H1 (cell line): ENCODE measurements around the gene LCP1. TPM values are rescaled to one million over a fixed set of nuclear protein-coding genes. Genes with fewer than 3 reads are reported as not detected.
A peak's percentile ranks its signal among the peaks of the same experiment; 100 is the strongest.

Experiments
- ASH2L ChIP-seq: fragments of 200-600, 300-600 bp; sonication (generic); IDR thresholded peaks from one replicate; pipeline ENCODE4 v1.7.1; 2017; ENCODE audit warnings: low read length
- CHD2 ChIP-seq: IDR thresholded peaks from 2 replicates; pipeline ENCODE4 v1.6.1; 2012; ENCODE audit warnings: low read length, improper control_type of control experiment
- E2F6 ChIP-seq: IDR thresholded peaks from 2 replicates; pipeline ENCODE4 v1.6.1; 2012; ENCODE audit warnings: inconsistent platforms
- FOSL1 ChIP-seq: IDR thresholded peaks from 2 replicates; pipeline ENCODE4 v1.6.1; 2011; ENCODE audit warnings: mild to moderate bottlenecking, low read depth, low read length, moderate library complexity; ENCODE audit not compliant: insufficient read depth
- GABPA ChIP-seq: IDR thresholded peaks from 2 replicates; pipeline ENCODE4 v1.6.1; 2011; ENCODE audit warnings: mild to moderate bottlenecking, low read length, moderate library complexity, borderline replicate concordance; ENCODE audit not compliant: insufficient read depth
- GTF2F1 ChIP-seq: IDR thresholded peaks from 2 replicates; pipeline ENCODE4 v1.6.1; 2012; ENCODE audit warnings: low read depth, low read length, improper control_type of control experiment, borderline replicate concordance
- HDAC2 ChIP-seq, 2 experiments: fragments of 300-600 bp in 1 of 2; sonication (generic) in 1 of 2; IDR thresholded peaks; 2 replicates each; pipeline ENCODE4 v1.6.1; 2011 to 2012; ENCODE audit warnings: low read depth in 2 of 2, low read length in 2 of 2, mild to moderate bottlenecking in 2 of 2, moderate library complexity in 2 of 2, borderline replicate concordance in 1 of 2, inconsistent platforms in 1 of 2
- JUN ChIP-seq: IDR thresholded peaks from 2 replicates; pipeline ENCODE4 v1.6.1; 2011; ENCODE audit warnings: low read depth, mild to moderate bottlenecking, improper control_type of control experiment, low read length
- KDM1A ChIP-seq: fragments of 200-600, 300-600 bp; sonication (generic); IDR thresholded peaks from 2 replicates; pipeline ENCODE4 v1.7.1; 2016; ENCODE audit warnings: mild to moderate bottlenecking, low read length, borderline replicate concordance
- KDM4A ChIP-seq: IDR thresholded peaks from one replicate; pipeline ENCODE4 v1.7.1; 2012; ENCODE audit warnings: low read depth, mild to moderate bottlenecking, moderate library complexity, low read length, inconsistent platforms; ENCODE audit not compliant: severe bottlenecking
- MAFK ChIP-seq: IDR thresholded peaks from 2 replicates; pipeline ENCODE4 v1.6.1; 2012; ENCODE audit warnings: low read depth, mild to moderate bottlenecking, improper control_type of control experiment, low read length
- MAX ChIP-seq: IDR thresholded peaks from 2 replicates; pipeline ENCODE4 v1.6.1; 2012; ENCODE audit warnings: inconsistent platforms
- NANOG ChIP-seq: IDR thresholded peaks from 2 replicates; pipeline ENCODE4 v1.6.1; 2011; ENCODE audit warnings: low read length, low read depth, mild to moderate bottlenecking, inconsistent platforms; ENCODE audit not compliant: insufficient read depth, poor library complexity, severe bottlenecking
- RFX5 ChIP-seq: IDR thresholded peaks from 2 replicates; pipeline ENCODE4 v1.6.1; 2011; ENCODE audit warnings: low read depth, low read length, improper control_type of control experiment, borderline replicate concordance
- RXRA ChIP-seq: IDR thresholded peaks from 2 replicates; pipeline ENCODE4 v1.6.1; 2011; ENCODE audit warnings: low read depth, mild to moderate bottlenecking, low read length, moderate library complexity; ENCODE audit not compliant: insufficient read depth
- SIX5 ChIP-seq: IDR thresholded peaks from 2 replicates; pipeline ENCODE4 v1.6.1; 2011; ENCODE audit warnings: mild to moderate bottlenecking, low read depth, low read length
- SP2 ChIP-seq: IDR thresholded peaks from 2 replicates; pipeline ENCODE4 v1.6.1; 2012; ENCODE audit warnings: mild to moderate bottlenecking, low read length, inconsistent platforms
- SRF ChIP-seq: IDR thresholded peaks from 2 replicates; pipeline ENCODE4 v1.6.1; 2011; ENCODE audit warnings: mild to moderate bottlenecking, low read depth, low read length, moderate library complexity
- SUZ12 ChIP-seq: fragments of 200-600 bp; sonication (generic); IDR thresholded peaks from 2 replicates; pipeline ENCODE4 v1.6.1; 2012; ENCODE audit warnings: mild to moderate bottlenecking, inconsistent platforms, low read length, moderate library complexity, mixed read lengths
- TCF12 ChIP-seq: IDR thresholded peaks from 2 replicates; pipeline ENCODE4 v1.6.1; 2011; ENCODE audit warnings: low read depth, mild to moderate bottlenecking, low read length
- TEAD4 ChIP-seq: IDR thresholded peaks from 2 replicates; pipeline ENCODE4 v1.6.1; 2012; ENCODE audit warnings: low read depth, low read length, inconsistent platforms, mixed read lengths
- USF2 ChIP-seq: IDR thresholded peaks from 2 replicates; pipeline ENCODE4 v1.6.1; 2011; ENCODE audit warnings: low read length, improper control_type of control experiment
- polyA plus RNA-seq, 7 experiments: library from polyadenylated mRNA; depleted of rRNA in 3 of 7; stranded (reverse) in 5 of 7; unstranded in 2 of 7; fragments of >200 nt in 5 of 7; fragments of 200-250 nt in 2 of 7; gene quantifications; 1 replicate in 5 of 7; 2 replicates in 1 of 7; 4 replicates in 1 of 7; pipeline versions ENCODE4 v1.2.1 to v1.2.3, GENCODE V29; 2011 to 2013; ENCODE audit warnings: missing spikeins in 2 of 7, mixed read lengths in 2 of 7
- total RNA-seq: library from RNA; stranded (reverse); fragmentation: NEBNext Ultra II Directional; extraction: Animal tissue kit (Norgen Biotek cat#: 25700); gene quantifications from 2 replicates; pipeline ENCODE4 v1.2.1, GENCODE V29; 2021

Gene LCP1
- total and polyA plus RNA-seq, 2 of the 8 experiments (the other 6 are each of a cell fraction or from before 2014, with no cell fraction given), result 0.65 to 4.3 TPM

DNA sequence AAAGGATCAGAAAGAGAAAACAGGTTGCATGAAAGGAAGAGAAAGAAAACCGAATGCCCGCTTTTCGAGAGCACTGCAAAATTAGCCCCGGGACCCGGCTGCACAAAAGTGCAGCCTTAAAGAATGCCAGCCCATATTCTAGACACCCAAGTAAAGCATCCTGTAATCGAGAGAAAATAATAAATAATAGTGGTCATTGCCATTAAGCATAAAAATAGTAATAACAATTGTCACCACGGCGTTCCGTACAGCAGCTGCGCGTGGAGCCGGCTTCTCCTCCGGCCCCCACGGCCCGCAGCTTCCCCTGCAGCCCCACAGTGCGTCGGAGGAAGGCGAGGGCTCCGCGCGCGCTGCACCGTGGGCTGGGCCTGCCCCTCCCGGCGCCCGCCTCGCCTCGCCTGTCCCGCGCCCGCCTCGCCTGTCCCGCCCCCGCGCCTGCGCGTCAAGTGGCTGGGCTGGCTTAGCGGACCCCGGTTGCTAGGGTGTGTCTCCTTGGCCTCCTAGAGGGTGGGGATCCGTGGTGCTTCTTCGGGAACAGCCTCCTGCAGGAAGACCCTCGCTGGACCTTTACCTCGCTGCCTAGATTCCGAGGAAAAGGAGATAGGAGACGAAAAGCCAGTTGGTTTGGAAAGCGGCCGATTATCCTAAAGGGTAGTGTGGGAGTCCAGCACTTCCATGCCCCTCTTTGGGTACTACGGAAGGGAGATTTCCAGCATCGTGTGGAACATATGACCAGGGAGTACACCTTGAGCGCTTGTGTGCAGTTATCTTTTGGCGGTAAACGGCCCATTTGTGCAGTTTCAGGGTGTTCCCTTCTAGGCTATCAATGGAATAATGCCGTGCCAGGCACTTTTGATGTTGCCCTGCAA is 29.7 kb upstream of the LCP1 start, which contains the start of gene LRRC63 (continued):
- TF ChIP-seq GABPA (no peak), SUZ12 (no peak), MAFK (no peak), FOSL1 (no peak), E2F6 (peak; percentile 47; the same call in 1 of the 2 replicates), ASH2L (peak; percentile 25), SP2 (no peak), SIX5 (no peak), NANOG (no peak), RFX5 (no peak), TCF12 (no peak), TEAD4 (no peak), RXRA (no peak), JUN (no peak), GTF2F1 (no peak), SRF (no peak), KDM1A (no peak), KDM4A (peak; percentile 89), HDAC2 (IDR thresholded peaks at IDR 0.05; ENCODE audit: borderline replicate concordance in 1 of 2, low read depth in 2 of 2, low read length in 2 of 2) (no peak), MAX (peak; percentile 39; the same call in 1 of the 2 replicates), USF2 (no peak), CHD2 (no peak)
